H1 (cell line): ENCODE measurements around the gene OS9. TPM values are rescaled to one million over a fixed set of nuclear protein-coding genes. Genes with fewer than 3 reads are reported as not detected.

Experiments used
- CTCF ChIA-PET: fragments of 300-600 bp; sonication (Branson Sonifier 250); formaldehyde crosslinking; loops from one replicate; lab custom pipeline; 2021; ENCODE audit not compliant: partially characterized antibody; lab: Charles Lee
- POLR2A ChIA-PET: fragments of 300-600 bp; sonication (Branson Sonifier 250); formaldehyde crosslinking; loops from one replicate; lab custom pipeline; 2021; ENCODE audit warnings: inconsistent platforms; ENCODE audit not compliant: partially characterized antibody; lab: Charles Lee
- DNase-seq, 2 experiments: peaks; one replicate each; pipeline versions ENCODE4 v3.0.0 to v3.0.0-alpha.2; 2010 to 2022; ENCODE audit warnings: low spot score in 2 of 2, low read depth in 1 of 2, mixed read lengths in 1 of 2
- FAIRE-seq: peaks from 2 replicates; lab custom pipeline; 2011; peaks lifted over from hg19 to GRCh38; lab: Jason Lieb, UNC
- H2AFZ ChIP-seq: 2 replicates; pipeline ENCODE4 v1.8.1; 2012; ENCODE audit warnings: low read length, inconsistent platforms
- H2AK5ac ChIP-seq: 2 replicates; pipeline ENCODE4 v1.6.1; 2013; ENCODE audit warnings: low read depth, low read length
- H2BK120ac ChIP-seq: replicated peaks from 2 replicates; pipeline ENCODE3; 2013; ENCODE audit warnings: low read depth, low read length, inconsistent platforms
- H2BK12ac ChIP-seq: 2 replicates; pipeline ENCODE4 v1.6.1; 2013; ENCODE audit warnings: low read depth, low read length
- H2BK15ac ChIP-seq: 2 replicates; pipeline ENCODE4 v1.6.1; 2013; ENCODE audit warnings: low read length
- H2BK20ac ChIP-seq: 2 replicates; pipeline ENCODE4 v1.6.1; 2013; ENCODE audit warnings: low read length
- H2BK5ac ChIP-seq: 2 replicates; pipeline ENCODE4 v1.6.1; 2013; ENCODE audit warnings: low read depth, low read length
- H3K14ac ChIP-seq: 2 replicates; pipeline ENCODE4 v1.6.1; 2013; ENCODE audit warnings: inconsistent platforms; ENCODE audit not compliant: insufficient read length
- H3K18ac ChIP-seq: 2 replicates; pipeline ENCODE4 v1.6.1; 2013; ENCODE audit warnings: low read length; ENCODE audit errors: extremely low read depth
- H3K23ac ChIP-seq: 2 replicates; pipeline ENCODE4 v1.6.1; 2013; ENCODE audit warnings: inconsistent platforms; ENCODE audit not compliant: insufficient read length
- H3K23me2 ChIP-seq: 2 replicates; pipeline ENCODE4 v1.6.1; 2013; ENCODE audit warnings: low read depth, low read length
- H3K27ac ChIP-seq: 2 replicates; pipeline ENCODE4 v1.6.1; 2011; ENCODE audit warnings: low read depth, low read length, inconsistent platforms
- H3K27me3 ChIP-seq, 4 experiments: replicated peaks in 1 of 4; 1 replicate in 1 of 4; 2 replicates in 3 of 4; pipeline versions ENCODE4 v1.6.1 to v1.8.1; 2011 to 2013; ENCODE audit warnings: low read length in 3 of 4, mild to moderate bottlenecking in 3 of 4, inconsistent platforms in 2 of 4, mixed read lengths in 2 of 4, moderate library complexity in 1 of 4; ENCODE audit not compliant: control insufficient read depth in 3 of 4, insufficient read depth in 3 of 4; ENCODE audit errors: extremely low read depth in 1 of 4
- H3K36me3 ChIP-seq, 4 experiments: 2 replicates each; pipeline versions ENCODE4 v1.6.1 to v1.8.1; 2011 to 2013; ENCODE audit warnings: mild to moderate bottlenecking in 4 of 4, low read length in 3 of 4, moderate library complexity in 2 of 4, control low read depth in 1 of 4, inconsistent platforms in 1 of 4; ENCODE audit not compliant: insufficient read depth in 4 of 4, control insufficient read depth in 2 of 4
- H3K4ac ChIP-seq: replicated peaks from 2 replicates; pipeline ENCODE3; 2013; ENCODE audit warnings: low read length, low read depth, mixed read lengths, inconsistent platforms; ENCODE audit not compliant: insufficient read length
- H3K4me1 ChIP-seq, 4 experiments: replicated peaks in 1 of 4; 1 replicate in 1 of 4; 2 replicates in 3 of 4; pipeline versions ENCODE4 v1.6.1 to v1.8.1; 2011 to 2013; ENCODE audit warnings: low read length in 3 of 4, inconsistent platforms in 2 of 4, mixed read lengths in 1 of 4; ENCODE audit not compliant: insufficient read depth in 4 of 4, control insufficient read depth in 3 of 4
- H3K4me2 ChIP-seq, 2 experiments: 2 replicates each; pipeline versions ENCODE4 v1.6.1 to v1.8.1; 2011 to 2013; ENCODE audit warnings: low read depth in 2 of 2, low read length in 2 of 2, control low read depth in 1 of 2, inconsistent platforms in 1 of 2, mild to moderate bottlenecking in 1 of 2; ENCODE audit not compliant: insufficient read depth in 1 of 2
- H3K4me3 ChIP-seq, 4 experiments: fragments of 200-600, 300-600 bp in 1 of 4; sonication (generic), shearing (Covaris generic), sonication (Bioruptor Twin) in 1 of 4; 2 replicates each; pipeline versions ENCODE4 v1.5.1 to v1.8.1; 2011 to 2016; ENCODE audit warnings: low read length in 4 of 4, low read depth in 3 of 4, control low read depth in 2 of 4, inconsistent platforms in 2 of 4, mild to moderate bottlenecking in 2 of 4, mixed read lengths in 1 of 4, moderate library complexity in 1 of 4; ENCODE audit not compliant: insufficient read depth in 2 of 4; ENCODE audit errors: extremely low read depth in 1 of 4
- H3K56ac ChIP-seq: replicated peaks from 2 replicates; pipeline ENCODE3; 2013; ENCODE audit warnings: low read depth, mild to moderate bottlenecking, mixed read lengths, low read length, inconsistent platforms; ENCODE audit not compliant: insufficient read length
- H3K79me1 ChIP-seq: 2 replicates; pipeline ENCODE4 v1.6.1; 2013; ENCODE audit warnings: low read depth, low read length, control low read depth
- H3K79me2 ChIP-seq, 2 experiments: 2 replicates each; pipeline versions ENCODE4 v1.6.1 to v1.8.1; 2012 to 2013; ENCODE audit warnings: low read length in 2 of 2, mild to moderate bottlenecking in 2 of 2, inconsistent platforms in 1 of 2; ENCODE audit not compliant: insufficient read depth in 2 of 2, control insufficient read depth in 1 of 2
- H3K9ac ChIP-seq, 4 experiments: replicated peaks in 1 of 4; 1 replicate in 1 of 4; 2 replicates in 3 of 4; pipeline versions ENCODE4 v1.6.1 to v1.8.1; 2011 to 2013; ENCODE audit warnings: low read depth in 3 of 4, low read length in 3 of 4, control low read depth in 2 of 4, mild to moderate bottlenecking in 2 of 4, moderate library complexity in 2 of 4, inconsistent platforms in 1 of 4; ENCODE audit errors: extremely low read depth in 1 of 4
- H3K9me3 ChIP-seq, 2 experiments: 2 replicates each; pipeline versions ENCODE4 v1.6.1 to v1.8.1; 2012 to 2013; ENCODE audit warnings: mild to moderate bottlenecking in 2 of 2, moderate library complexity in 2 of 2, control low read depth in 1 of 2, inconsistent platforms in 1 of 2, low read depth in 1 of 2, low read length in 1 of 2, mixed read lengths in 1 of 2; ENCODE audit not compliant: insufficient read depth in 2 of 2
- H4K20me1 ChIP-seq, 2 experiments: replicated peaks in 1 of 2; 2 replicates each; pipeline versions ENCODE3 to v1.8.1; 2011 to 2013; ENCODE audit warnings: inconsistent platforms in 2 of 2, low read length in 2 of 2, mild to moderate bottlenecking in 1 of 2; ENCODE audit not compliant: insufficient read depth in 2 of 2, control insufficient read depth in 1 of 2
- H4K5ac ChIP-seq: 2 replicates; pipeline ENCODE4 v1.6.1; 2013; ENCODE audit warnings: low read length, low read depth, mixed read lengths, inconsistent platforms; ENCODE audit not compliant: insufficient read length
- H4K8ac ChIP-seq: 2 replicates; pipeline ENCODE4 v1.8.0; 2013; ENCODE audit warnings: mild to moderate bottlenecking, moderate library complexity, low read length, inconsistent platforms; ENCODE audit not compliant: insufficient read depth; ENCODE audit errors: extremely low read depth
- H4K91ac ChIP-seq: replicated peaks from 2 replicates; pipeline ENCODE3; 2013; ENCODE audit warnings: low read length, mixed read lengths, inconsistent platforms; ENCODE audit not compliant: insufficient read length
- CHD1 ChIP-seq: IDR thresholded peaks from 2 replicates; pipeline ENCODE4 v1.6.1; 2012; ENCODE audit warnings: low read depth, low read length, improper control_type of control experiment
- CTBP2 ChIP-seq: IDR thresholded peaks from 2 replicates; pipeline ENCODE4 v1.7.0; 2011; ENCODE audit warnings: borderline replicate concordance, mild to moderate bottlenecking, moderate library complexity, mixed read lengths, low read length; ENCODE audit not compliant: insufficient read depth, insufficient read length
- KDM5A ChIP-seq: fragments of 200-600 bp; IDR thresholded peaks from 2 replicates; pipeline ENCODE4 v1.7.1; 2012; ENCODE audit warnings: mild to moderate bottlenecking, low read length, inconsistent platforms, mixed read lengths
- PHF8 ChIP-seq: fragments of 200-600 bp; sonication (generic); conservative IDR thresholded peaks from 2 replicates; pipeline ENCODE4 v1.7.1; 2012; ENCODE audit warnings: low read depth, mild to moderate bottlenecking, inconsistent platforms, low read length, moderate library complexity
- SAP30 ChIP-seq: fragments of 300-600 bp; sonication (generic); IDR thresholded peaks from 2 replicates; pipeline ENCODE4 v1.7.1; 2012; ENCODE audit warnings: low read length, moderate library complexity, mild to moderate bottlenecking, inconsistent platforms; ENCODE audit not compliant: insufficient read depth, insufficient replicate concordance
- SRF ChIP-seq: IDR thresholded peaks from 2 replicates; pipeline ENCODE4 v1.6.1; 2011; ENCODE audit warnings: mild to moderate bottlenecking, low read depth, low read length, moderate library complexity
- TAF7 ChIP-seq: optimal IDR thresholded peaks from 2 replicates; pipeline ENCODE3; 2011; ENCODE audit warnings: low read depth, mild to moderate bottlenecking, inconsistent platforms, low read length, moderate library complexity, borderline replicate concordance
- TCF12 ChIP-seq: IDR thresholded peaks from 2 replicates; pipeline ENCODE4 v1.6.1; 2011; ENCODE audit warnings: low read depth, mild to moderate bottlenecking, low read length
- WGBS, 2 experiments: shearing (Covaris generic) in 1 of 2; methylation state at CpG; one replicate each; pipeline versions ENCODE4 v1.1.6 to v1.1.7; 2013 to 2015; ENCODE audit warnings: low lambda C conversion rate in 2 of 2, mixed read lengths in 2 of 2, inconsistent platforms in 1 of 2, low coverage in 1 of 2, missing lambda C conversion rate in 1 of 2; ENCODE audit not compliant: insufficient replicate concordance in 2 of 2, insufficient coverage in 1 of 2, insufficient read length in 1 of 2; ENCODE audit errors: extremely low coverage in 1 of 2, missing lambda C conversion rate in 1 of 2; 5-methylcytosine and 5-hydroxymethylcytosine counted together
- polyA plus RNA-seq, 7 experiments: library from polyadenylated mRNA; depleted of rRNA in 3 of 7; stranded (reverse) in 5 of 7; unstranded in 2 of 7; fragments of >200 nt in 5 of 7; fragments of 200-250 nt in 2 of 7; gene quantifications; 1 replicate in 5 of 7; 2 replicates in 1 of 7; 4 replicates in 1 of 7; pipeline versions ENCODE4 v1.2.1 to v1.2.3, GENCODE V29; 2011 to 2013; ENCODE audit warnings: missing spikeins in 2 of 7, mixed read lengths in 2 of 7
- total RNA-seq: library from RNA; stranded (reverse); fragmentation: NEBNext Ultra II Directional; extraction: Animal tissue kit (Norgen Biotek cat#: 25700); gene quantifications from 2 replicates; pipeline ENCODE4 v1.2.1, GENCODE V29; 2021
- TF ChIP-seq, protein P1 (sequence below), 3 experiments: IDR thresholded peaks; 1 replicate in 2 of 3; 2 replicates in 1 of 3; pipeline versions ENCODE4 v1.5.1 to v1.6.1; 2011; ENCODE audit warnings: low read length in 3 of 3, mild to moderate bottlenecking in 3 of 3, inconsistent platforms in 2 of 3, low read depth in 1 of 3, moderate library complexity in 1 of 3; ENCODE audit not compliant: insufficient read depth in 1 of 3; ENCODE audit errors: control extremely low read depth in 1 of 3

OS9 gene
- total and polyA plus RNA-seq, 2 of the 8 experiments (the other 6 are each of a cell fraction or from before 2014, with no cell fraction given) = 71.0 to 108 TPM

DNA sequence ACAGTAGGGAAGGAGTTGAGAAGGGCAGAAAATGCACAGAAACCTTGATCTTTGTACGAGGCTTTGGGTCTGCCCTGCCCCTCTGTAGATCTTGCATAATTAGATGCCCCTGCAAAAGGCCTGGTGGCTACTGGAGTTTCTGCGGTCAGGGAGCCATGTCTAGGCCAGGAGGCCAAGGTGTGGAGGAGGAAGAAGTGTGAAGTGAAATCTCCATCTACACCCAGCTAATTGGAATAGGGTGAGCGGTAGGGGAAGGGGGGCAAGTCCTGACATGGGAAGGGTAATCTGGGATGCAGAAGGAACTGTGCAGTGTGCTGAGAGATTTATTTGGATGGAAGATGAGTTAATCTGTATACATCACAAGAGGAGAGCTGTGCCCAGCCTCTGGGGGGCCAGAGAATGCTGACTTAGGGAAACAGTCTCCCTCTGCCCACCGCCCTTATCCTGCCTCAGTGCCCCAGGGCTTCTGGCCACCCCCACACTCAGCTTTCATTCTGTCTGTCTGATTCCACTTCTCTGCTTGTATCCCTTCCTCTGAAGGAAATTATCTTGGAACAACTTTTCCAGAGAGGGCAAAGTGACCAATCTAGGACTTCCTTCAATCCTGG is 67.6 kb downstream of the OS9 start:
- Histone ChIP-seq H2AFZ (no peak overlapping the region), H3K79me2 (no peaks in the 10 kb centered on the region), H3K4me2 (no peak overlapping the region), H3K36me3 (peaks cover 0 to 3% (median 0%) of the 10 kb centered on the region in 4 experiments; a peak in 2 of 8 replicates), H4K20me1 (peaks cover 0 to 19% of the 10 kb centered on the region in 2 experiments), H3K18ac (no peak overlapping the region), H2BK15ac (no peak overlapping the region), H3K56ac (no peak overlapping the region), H3K4me1 (peaks cover 8 to 16% (median 13%) of the 10 kb centered on the region in 4 experiments; a peak in 6 of 7 replicates), H3K79me1 (no peaks in the 10 kb centered on the region), H2AK5ac (no peak overlapping the region), H2BK20ac (no peak overlapping the region), H3K4ac (no peak overlapping the region), H3K4me3 (no peak overlapping the region), H3K9me3 (no peaks in the 10 kb centered on the region), H3K9ac (no peak overlapping the region), H3K23me2 (peaks cover 19% of the 10 kb centered on the region), H3K14ac (no peak overlapping the region), H3K27me3 (peaks cover 22 to 50% (median 40%) of the 10 kb centered on the region in 4 experiments), H3K27ac (no peak overlapping the region), H4K5ac (no peak overlapping the region), H2BK12ac (no peak overlapping the region), H4K8ac (no peak overlapping the region), H4K91ac (no peak overlapping the region), H3K23ac (no peak overlapping the region), H2BK120ac (no peak overlapping the region), H2BK5ac (no peak overlapping the region)
- ChIA-PET POLR2A (interaction anchor here (1.0 to 5.4 kb wide), 5 partner anchors 9 to 38 kb away, joined by 3 to 21 read pairs (median 5); partner anchors contain the start of genes CDK4, EEF1AKMT3, METTL1 and TSPAN31), CTCF (interaction anchor here (1.2 to 3.9 kb wide), 8 partner anchors 12 to 71 kb away, joined by 4 to 28 read pairs (median 4); partner anchors contain the start of genes EEF1AKMT3 and METTL1)
- 89% methylated on average over 4 of the region's 4 CpGs; no CpG with 5 or more reads in 1 of the 2 experiments for WGBS, 2 experiments
- FAIRE-seq (no peak), DNase-seq (no peak)
- no peak for TF ChIP-seq TCF12
- TF ChIP-seq CTBP2 = no peak
- TF ChIP-seq SAP30 = no peak
- TF ChIP-seq CHD1 = no peak
- TF ChIP-seq KDM5A = no peak
- TF ChIP-seq, protein P1, sequence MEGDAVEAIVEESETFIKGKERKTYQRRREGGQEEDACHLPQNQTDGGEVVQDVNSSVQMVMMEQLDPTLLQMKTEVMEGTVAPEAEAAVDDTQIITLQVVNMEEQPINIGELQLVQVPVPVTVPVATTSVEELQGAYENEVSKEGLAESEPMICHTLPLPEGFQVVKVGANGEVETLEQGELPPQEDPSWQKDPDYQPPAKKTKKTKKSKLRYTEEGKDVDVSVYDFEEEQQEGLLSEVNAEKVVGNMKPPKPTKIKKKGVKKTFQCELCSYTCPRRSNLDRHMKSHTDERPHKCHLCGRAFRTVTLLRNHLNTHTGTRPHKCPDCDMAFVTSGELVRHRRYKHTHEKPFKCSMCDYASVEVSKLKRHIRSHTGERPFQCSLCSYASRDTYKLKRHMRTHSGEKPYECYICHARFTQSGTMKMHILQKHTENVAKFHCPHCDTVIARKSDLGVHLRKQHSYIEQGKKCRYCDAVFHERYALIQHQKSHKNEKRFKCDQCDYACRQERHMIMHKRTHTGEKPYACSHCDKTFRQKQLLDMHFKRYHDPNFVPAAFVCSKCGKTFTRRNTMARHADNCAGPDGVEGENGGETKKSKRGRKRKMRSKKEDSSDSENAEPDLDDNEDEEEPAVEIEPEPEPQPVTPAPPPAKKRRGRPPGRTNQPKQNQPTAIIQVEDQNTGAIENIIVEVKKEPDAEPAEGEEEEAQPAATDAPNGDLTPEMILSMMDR (IDR thresholded peaks at IDR 0.05; ENCODE audit: control extremely low read depth in 1 of 3, insufficient read depth in 1 of 3, low read depth in 1 of 3, low read length in 3 of 3) = no peak
- TF ChIP-seq SRF = no peak
- TF ChIP-seq PHF8 = no peak
- no peak for TF ChIP-seq TAF7
